Keratinocyte (primary cell): ENCODE results near the gene GAS6. TPM values are rescaled to one million over a fixed set of nuclear protein-coding genes. Genes with fewer than 3 reads are reported as not detected.
"Not testable (repeated sequence)": the region's sequence is repeated elsewhere in the genome, so short reads cannot be mapped to it uniquely, and the experiment has no call there.

Source experiments
- DNase-seq: peaks from one replicate; pipeline ENCODE4 v3.0.0-alpha.2; 2011; ENCODE audit warnings: low read depth, missing footprints, low spot score
- FAIRE-seq: peaks from 2 replicates; lab custom pipeline; 2011; peaks lifted over from hg19 to GRCh38; lab: Jason Lieb, UNC
- H2AFZ ChIP-seq: 2 replicates; pipeline ENCODE4 v1.6.0; 2012; ENCODE audit warnings: low read length, control low read depth, inconsistent platforms; ENCODE audit not compliant: control insufficient read depth
- H3K27ac ChIP-seq: 2 replicates; pipeline ENCODE4 v1.5.1; 2011; ENCODE audit warnings: low read length; ENCODE audit not compliant: control insufficient read depth, insufficient read depth
- H3K27me3 ChIP-seq: 3 replicates; pipeline ENCODE4 v1.6.0; 2011; ENCODE audit warnings: low read length; ENCODE audit not compliant: control insufficient read depth, insufficient read depth; ENCODE audit errors: extremely low read depth
- H3K36me3 ChIP-seq, 2 experiments: 2 replicates in 1 of 2; 3 replicates in 1 of 2; pipeline ENCODE4 v1.5.1; 2011; ENCODE audit warnings: low read length in 2 of 2, mild to moderate bottlenecking in 1 of 2; ENCODE audit not compliant: control insufficient read depth in 2 of 2, insufficient read depth in 2 of 2; ENCODE audit errors: extremely low read depth in 1 of 2
- H3K4me1 ChIP-seq: 3 replicates; pipeline ENCODE4 v1.5.1; 2011; ENCODE audit warnings: low read length; ENCODE audit not compliant: control insufficient read depth, insufficient read depth; ENCODE audit errors: extremely low read depth
- H3K4me2 ChIP-seq: 3 replicates; pipeline ENCODE4 v1.6.0; 2011; ENCODE audit warnings: low read depth, low read length; ENCODE audit not compliant: control insufficient read depth, insufficient read depth; ENCODE audit errors: extremely low read depth
- H3K4me3 ChIP-seq, 3 experiments: fragments of 200-600 bp in 1 of 3; sonication (generic) in 1 of 3; 2 replicates in 2 of 3; 3 replicates in 1 of 3; pipeline ENCODE4 v1.5.1; 2011 to 2016; ENCODE audit warnings: low read length in 3 of 3, mild to moderate bottlenecking in 3 of 3, control low read depth in 2 of 3, inconsistent platforms in 1 of 3, low read depth in 1 of 3, mixed read lengths in 1 of 3, mixed run types in 1 of 3, moderate library complexity in 1 of 3; ENCODE audit not compliant: control insufficient read depth in 2 of 3, insufficient read depth in 2 of 3; ENCODE audit errors: extremely low read depth in 1 of 3
- H3K79me2 ChIP-seq: 2 replicates; pipeline ENCODE4 v1.6.0; 2012; ENCODE audit warnings: low read length; ENCODE audit not compliant: control insufficient read depth, insufficient read depth
- H3K9ac ChIP-seq: 3 replicates; pipeline ENCODE4 v1.6.0; 2011; ENCODE audit warnings: low read length; ENCODE audit not compliant: control insufficient read depth, insufficient read depth; ENCODE audit errors: extremely low read depth
- H3K9me1 ChIP-seq: 3 replicates; pipeline ENCODE4 v1.6.0; 2011; ENCODE audit warnings: low read length; ENCODE audit not compliant: control insufficient read depth, insufficient read depth; ENCODE audit errors: extremely low read depth
- H3K9me3 ChIP-seq: 2 replicates; pipeline ENCODE4 v1.5.1; 2012; ENCODE audit warnings: low read depth, low read length; ENCODE audit not compliant: control insufficient read depth
- H4K20me1 ChIP-seq: 3 replicates; pipeline ENCODE4 v1.6.0; 2011; ENCODE audit warnings: low read length; ENCODE audit not compliant: control insufficient read depth, insufficient read depth; ENCODE audit errors: extremely low read depth
- EZH2 ChIP-seq: IDR thresholded peaks from one replicate; pipeline ENCODE4 v1.6.1; 2012; ENCODE audit warnings: inconsistent platforms, mild to moderate bottlenecking, low read length, moderate library complexity
- dilution Hi-C: fragments of 300-500 bp; cut with MboI; formaldehyde crosslinking; loops from one replicate; pipeline ENCODE4 v1.7.0; 2020; ENCODE audit warnings: low sequenced_read_pairs; ENCODE audit not compliant: extremely low pct_ligation_motif_present
- polyA plus RNA-seq, 5 experiments: library from polyadenylated mRNA; depleted of rRNA in 3 of 5; stranded (reverse) in 3 of 5; stranded (forward) in 1 of 5; unstranded in 1 of 5; fragments of >200 nt; gene quantifications; 1 replicate in 1 of 5; 2 replicates in 3 of 5; 3 replicates in 1 of 5; pipeline versions ENCODE4 v1.2.1 to v1.2.3, GENCODE V29; 2011 to 2012; ENCODE audit warnings: missing spikeins in 2 of 5, low read depth in 1 of 5, low replicate concordance in 1 of 5
- TF ChIP-seq, protein P1 (sequence below), 3 experiments: IDR thresholded peaks in 1 of 3; conservative IDR thresholded peaks in 1 of 3; optimal IDR thresholded peaks in 1 of 3; 2 replicates in 2 of 3; 3 replicates in 1 of 3; pipeline versions ENCODE3 to v1.5.1; 2011; ENCODE audit warnings: low read length in 3 of 3, mild to moderate bottlenecking in 3 of 3, moderate library complexity in 2 of 3, control low read depth in 1 of 3, inconsistent platforms in 1 of 3; ENCODE audit not compliant: insufficient read depth in 2 of 3; ENCODE audit errors: extremely low read depth in 1 of 3

Gene GAS6
- polyA plus RNA-seq, 1 donor (not counting 4 experiments of a cell fraction or from before 2014, with no cell fraction given) = 163 TPM

DNA sequence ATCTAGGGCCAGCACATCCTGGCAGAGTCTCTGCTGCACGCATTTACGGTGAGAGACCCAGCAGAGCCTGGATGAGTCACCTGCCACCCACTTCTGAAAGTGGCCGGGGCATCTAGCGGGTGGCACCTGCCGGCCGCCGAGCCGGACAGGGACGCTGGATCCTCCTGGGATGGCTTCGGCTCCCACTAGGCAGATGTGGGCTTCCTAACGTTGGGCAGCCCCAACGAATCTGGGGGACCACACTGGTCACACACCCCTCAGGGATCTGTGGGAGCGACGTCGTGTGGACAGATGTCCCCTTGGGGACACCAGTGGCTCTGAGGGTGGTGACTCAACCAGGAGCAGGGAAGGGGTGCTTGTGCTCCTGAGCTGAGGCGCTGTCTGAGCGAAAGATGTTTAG, 72.7 kb downstream of the GAS6 start:
- dilution Hi-C loops = no loop called here
- no peak overlapping the region for H3K9ac ChIP-seq
- H4K20me1 ChIP-seq = no peaks in the 10 kb centered on the region
- H3K4me2 ChIP-seq = no peak overlapping the region
- no peak overlapping the region for H3K4me3 ChIP-seq
- H2AFZ ChIP-seq = no peak overlapping the region
- no peaks in the 10 kb centered on the region for H3K79me2 ChIP-seq
- TF ChIP-seq, protein P1, sequence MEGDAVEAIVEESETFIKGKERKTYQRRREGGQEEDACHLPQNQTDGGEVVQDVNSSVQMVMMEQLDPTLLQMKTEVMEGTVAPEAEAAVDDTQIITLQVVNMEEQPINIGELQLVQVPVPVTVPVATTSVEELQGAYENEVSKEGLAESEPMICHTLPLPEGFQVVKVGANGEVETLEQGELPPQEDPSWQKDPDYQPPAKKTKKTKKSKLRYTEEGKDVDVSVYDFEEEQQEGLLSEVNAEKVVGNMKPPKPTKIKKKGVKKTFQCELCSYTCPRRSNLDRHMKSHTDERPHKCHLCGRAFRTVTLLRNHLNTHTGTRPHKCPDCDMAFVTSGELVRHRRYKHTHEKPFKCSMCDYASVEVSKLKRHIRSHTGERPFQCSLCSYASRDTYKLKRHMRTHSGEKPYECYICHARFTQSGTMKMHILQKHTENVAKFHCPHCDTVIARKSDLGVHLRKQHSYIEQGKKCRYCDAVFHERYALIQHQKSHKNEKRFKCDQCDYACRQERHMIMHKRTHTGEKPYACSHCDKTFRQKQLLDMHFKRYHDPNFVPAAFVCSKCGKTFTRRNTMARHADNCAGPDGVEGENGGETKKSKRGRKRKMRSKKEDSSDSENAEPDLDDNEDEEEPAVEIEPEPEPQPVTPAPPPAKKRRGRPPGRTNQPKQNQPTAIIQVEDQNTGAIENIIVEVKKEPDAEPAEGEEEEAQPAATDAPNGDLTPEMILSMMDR (optimal IDR thresholded peaks at IDR 0.05 in 1 of 3, IDR thresholded peaks at IDR 0.05 in 1 of 3, conservative IDR thresholded peaks at IDR 0.05 in 1 of 3; ENCODE audit: extremely low read depth in 1 of 3, insufficient read depth in 2 of 3, low read length in 3 of 3) = no peak
- no peak for TF ChIP-seq EZH2
- peaks cover 3% of the 10 kb centered on the region for H3K9me3 ChIP-seq
- DNase-seq (no peak), FAIRE-seq (no peak)
- H3K27ac ChIP-seq = no peak overlapping the region
- no peaks in the 10 kb centered on the region for H3K36me3 ChIP-seq
- H3K9me1 ChIP-seq = no peaks in the 10 kb centered on the region
- peaks cover 67% of the 10 kb centered on the region for H3K27me3 ChIP-seq
- H3K4me1 ChIP-seq = peaks cover 4% of the 10 kb centered on the region

DNA sequence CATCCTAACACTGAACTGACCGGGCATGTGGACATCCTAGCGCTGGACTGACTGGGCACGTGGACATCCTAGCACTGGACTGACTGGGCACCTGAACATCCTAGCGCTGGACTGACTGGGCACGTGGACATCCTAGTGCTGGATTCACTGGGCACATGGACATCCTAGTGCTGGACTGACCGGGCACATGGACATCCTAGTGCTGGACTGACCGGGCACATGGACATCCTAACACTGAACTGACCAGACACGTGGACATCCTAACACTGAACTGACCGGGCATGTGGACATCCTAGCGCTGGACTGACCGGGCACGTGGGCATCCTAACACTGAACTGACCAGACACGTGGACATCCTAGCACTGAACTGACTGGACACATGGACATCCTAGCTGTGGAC, 73.9 kb downstream of the GAS6 start:
- H3K79me2 ChIP-seq, H3K9me3 ChIP-seq, H3K4me2 ChIP-seq, H3K27ac ChIP-seq, H2AFZ ChIP-seq, DNase-seq, FAIRE-seq, H3K36me3 ChIP-seq, H4K20me1 ChIP-seq, H3K9me1 ChIP-seq, H3K9ac ChIP-seq, dilution Hi-C loops, H3K4me3 ChIP-seq: not testable (repeated sequence)
- peaks cover 16% of the 10 kb centered on the region for H3K4me1 ChIP-seq
- peaks cover 63% of the 10 kb centered on the region for H3K27me3 ChIP-seq

DNA sequence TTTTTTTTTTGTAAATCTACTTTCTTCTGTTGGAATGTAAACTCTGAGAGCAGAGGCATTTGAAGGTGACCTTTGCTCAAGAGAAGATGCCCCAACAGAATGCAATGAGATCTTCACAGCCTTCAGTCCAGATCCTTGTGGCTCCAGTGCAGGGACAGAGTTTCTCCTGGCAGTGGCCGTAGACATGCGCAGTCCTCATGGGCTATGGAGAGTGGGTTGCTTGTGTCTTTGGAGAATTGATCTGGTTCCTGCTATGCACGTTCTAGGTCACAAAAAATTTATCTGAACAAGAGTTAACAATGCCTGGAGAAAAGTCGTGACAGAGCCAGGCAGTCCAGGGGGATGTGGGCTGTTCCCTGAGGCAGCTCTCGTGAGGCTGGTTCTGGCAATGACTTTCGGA, 74.7 kb downstream of the GAS6 start:
- dilution Hi-C loops = no loop called here
- H4K20me1 ChIP-seq = no peaks in the 10 kb centered on the region
- no peaks in the 10 kb centered on the region for H3K9me1 ChIP-seq
- FAIRE-seq (no peak), DNase-seq (no peak)
- H3K79me2 ChIP-seq = no peaks in the 10 kb centered on the region
- H3K4me2 ChIP-seq = no peak overlapping the region
- peaks cover 23% of the 10 kb centered on the region for H3K4me1 ChIP-seq
- TF ChIP-seq EZH2 = no peak
- TF ChIP-seq, protein P1 (optimal IDR thresholded peaks at IDR 0.05 in 1 of 3, IDR thresholded peaks at IDR 0.05 in 1 of 3, conservative IDR thresholded peaks at IDR 0.05 in 1 of 3; ENCODE audit: extremely low read depth in 1 of 3, insufficient read depth in 2 of 3, low read length in 3 of 3) = no peak
- H3K9me3 ChIP-seq = peaks cover 5% of the 10 kb centered on the region
- H2AFZ ChIP-seq = no peak overlapping the region
- no peak overlapping the region for H3K4me3 ChIP-seq
- H3K9ac ChIP-seq = no peak overlapping the region
- no peaks in the 10 kb centered on the region for H3K36me3 ChIP-seq
- peaks cover 55% of the 10 kb centered on the region for H3K27me3 ChIP-seq
- no peak overlapping the region for H3K27ac ChIP-seq
